ENCODE data around the gene ICAM5.

Gene ICAM5

DNA sequence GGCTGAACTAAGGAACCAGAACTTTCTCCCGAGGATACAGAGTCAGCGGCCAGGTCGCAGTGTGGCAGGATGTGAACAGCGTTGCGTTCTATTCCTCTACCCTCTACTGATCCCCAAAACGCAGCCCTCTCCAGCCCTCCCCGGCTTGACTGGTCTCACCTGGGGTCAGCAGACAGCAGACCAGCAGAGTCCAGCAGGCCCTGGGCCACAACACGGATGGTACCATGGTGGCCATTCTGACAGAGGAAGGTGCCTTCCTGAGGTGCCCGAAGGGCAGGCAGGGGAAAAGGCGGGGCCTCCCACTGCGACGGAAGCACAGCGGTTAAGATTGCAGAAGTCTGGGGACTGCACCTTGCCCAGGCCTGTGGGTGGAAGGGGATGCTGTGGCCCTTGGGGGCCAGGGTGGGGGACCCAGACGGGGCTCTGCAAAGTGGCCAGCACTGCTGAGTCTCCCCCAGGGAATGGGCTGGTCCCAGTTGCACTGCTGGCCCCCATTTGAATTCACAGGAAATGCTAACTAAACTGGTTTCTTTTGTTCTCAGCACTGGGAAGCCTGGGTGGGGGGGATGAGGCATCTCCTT, 49.7 kb downstream of the ICAM5 start, which contains the start of gene ICAM3:
TSS of gene ICAM3 (minus strand) at position 245 of the 581 bp plus-strand sequence. CDS start at position 235, 10 bp downstream.
- Histone ChIP-seq H3K4me3 (ENCODE audit: severe bottlenecking) (no peak within 1 kb of the TSS), H3K27ac (ENCODE audit: poor library complexity, severe bottlenecking) (no peak within 1 kb of the TSS), H3K4me1 (ENCODE audit: insufficient read depth, poor library complexity, severe bottlenecking) (no peaks in the 10 kb centered on the region), H3K36me3 (ENCODE audit: low read depth) (no peaks in the 10 kb centered on the region), H3K27me3 (ENCODE audit: insufficient read depth, poor library complexity, severe bottlenecking) (no peaks in the 10 kb centered on the region), H3K9me3 (ENCODE audit: severe bottlenecking) (no peaks in the 10 kb centered on the region)
- ATAC-seq (ENCODE audit: low read depth): no peak
- TF ChIP-seq CTCF (IDR thresholded peaks at IDR 0.05; ENCODE audit: poor library complexity, severe bottlenecking): no peak
- no peak for DNase-seq (ENCODE audit: low spot score)

DNA sequence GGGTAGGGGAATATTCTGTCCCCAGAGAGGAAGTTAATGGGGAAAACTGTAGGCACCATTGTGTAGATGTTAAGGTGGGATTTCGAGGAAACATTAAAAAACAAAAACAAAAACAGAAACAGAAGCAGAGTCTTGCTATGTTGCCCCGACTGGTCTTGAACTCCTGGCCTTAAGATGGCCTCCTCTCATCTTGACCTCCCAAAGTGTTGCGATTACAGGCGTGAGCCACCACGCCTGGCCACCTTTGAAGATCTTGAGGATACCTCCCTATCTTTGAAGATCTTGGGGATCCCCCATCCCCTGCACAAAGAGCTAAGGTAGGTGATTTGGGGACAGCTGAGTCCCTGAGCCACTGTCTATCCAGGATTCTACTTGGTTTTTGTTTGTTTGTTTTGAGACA, 50.2 kb downstream of the ICAM5 start:
- Histone ChIP-seq H3K4me3 (ENCODE audit: severe bottlenecking) (no peak overlapping the region), H3K27me3 (ENCODE audit: insufficient read depth, poor library complexity, severe bottlenecking) (no peaks in the 10 kb centered on the region), H3K36me3 (ENCODE audit: low read depth) (no peaks in the 10 kb centered on the region), H3K4me1 (ENCODE audit: insufficient read depth, poor library complexity, severe bottlenecking) (no peaks in the 10 kb centered on the region), H3K9me3 (ENCODE audit: severe bottlenecking) (no peaks in the 10 kb centered on the region), H3K27ac (ENCODE audit: poor library complexity, severe bottlenecking) (no peak overlapping the region)
- DNase-seq (ENCODE audit: low spot score) (no peak), ATAC-seq (ENCODE audit: low read depth) (no peak)
- no peak for TF ChIP-seq CTCF (IDR thresholded peaks at IDR 0.05; ENCODE audit: poor library complexity, severe bottlenecking)

DNA sequence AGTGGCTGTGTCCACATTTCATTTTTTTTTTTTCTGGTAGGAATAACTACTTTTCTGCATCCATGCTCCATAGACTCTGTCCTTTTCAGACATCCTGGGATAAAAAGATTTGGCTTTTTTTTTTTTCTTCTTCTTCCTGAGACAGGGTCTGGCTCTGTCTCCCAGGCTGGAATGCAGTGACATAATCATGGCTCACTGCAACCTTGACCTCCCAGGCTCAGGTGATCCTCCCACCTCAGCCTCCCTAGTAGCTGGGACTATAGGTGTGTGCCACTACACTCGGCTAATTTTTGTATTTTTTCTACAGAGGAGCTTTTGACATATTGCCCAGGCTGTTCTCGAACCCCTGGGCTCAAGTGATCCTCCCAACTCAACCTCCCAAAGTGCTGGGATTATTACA, 53.7 kb downstream of the ICAM5 start:
- H3K4me1 ChIP-seq (ENCODE audit: insufficient read depth, poor library complexity, severe bottlenecking): no peaks in the 10 kb centered on the region
- TF ChIP-seq CTCF (IDR thresholded peaks at IDR 0.05; ENCODE audit: poor library complexity, severe bottlenecking): no peak
- H3K27ac ChIP-seq (ENCODE audit: poor library complexity, severe bottlenecking): no peak overlapping the region
- no peak for ATAC-seq (ENCODE audit: low read depth)
- H3K27me3 ChIP-seq (ENCODE audit: insufficient read depth, poor library complexity, severe bottlenecking): no peaks in the 10 kb centered on the region
- DNase-seq (ENCODE audit: low spot score): no peak
- no peaks in the 10 kb centered on the region for H3K36me3 ChIP-seq (ENCODE audit: low read depth)
- H3K4me3 ChIP-seq (ENCODE audit: severe bottlenecking): no peak overlapping the region
- no peaks in the 10 kb centered on the region for H3K9me3 ChIP-seq (ENCODE audit: severe bottlenecking)

DNA sequence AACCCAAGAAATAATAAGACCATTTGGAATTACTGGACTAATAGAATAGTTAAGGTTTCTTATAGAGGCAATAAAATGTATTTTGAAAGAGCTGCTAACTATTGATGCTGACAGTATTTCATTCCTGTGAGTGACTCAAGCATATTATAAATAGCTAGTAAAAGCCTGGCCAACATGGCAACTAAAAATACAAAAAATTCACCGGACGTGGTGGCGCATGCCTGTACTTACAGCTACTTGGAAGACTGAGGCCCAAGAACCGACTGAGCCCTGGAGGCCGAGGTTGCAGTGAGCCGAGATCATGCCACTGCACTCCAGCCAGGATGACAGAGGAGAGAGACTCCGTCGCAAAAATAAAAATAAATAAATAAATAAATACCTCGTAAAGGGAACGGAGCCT, 55.0 kb downstream of the ICAM5 start:
- Histone ChIP-seq H3K27me3 (ENCODE audit: insufficient read depth, poor library complexity, severe bottlenecking) (no peaks in the 10 kb centered on the region), H3K27ac (ENCODE audit: poor library complexity, severe bottlenecking) (no peak overlapping the region), H3K36me3 (ENCODE audit: low read depth) (peaks cover 2% of the 10 kb centered on the region; the same call in 1 of the 2 replicates), H3K9me3 (ENCODE audit: severe bottlenecking) (no peaks in the 10 kb centered on the region), H3K4me3 (ENCODE audit: severe bottlenecking) (no peak overlapping the region), H3K4me1 (ENCODE audit: insufficient read depth, poor library complexity, severe bottlenecking) (no peaks in the 10 kb centered on the region)
- DNase-seq (ENCODE audit: low spot score) (no peak), ATAC-seq (ENCODE audit: low read depth) (no peak)
- no peak for TF ChIP-seq CTCF (IDR thresholded peaks at IDR 0.05; ENCODE audit: poor library complexity, severe bottlenecking)
